Lower lobe of right lung (tissue), 2 donors: ENCODE results near the gene ELAVL1. TPM values are rescaled to one million over a fixed set of nuclear protein-coding genes. Genes with fewer than 3 reads are reported as not detected.
A peak's percentile ranks its signal among the peaks of the same experiment; 100 is the strongest.

Experiments
- ATAC-seq, 2 donors: fragments of 200-7000 bp; cut with Tn5 transposase; one replicate each; pipeline ENCODE4 v1.9.1; 2020 to 2022; ENCODE audit warnings: mild to moderate bottlenecking in 2 of 2, moderate library complexity in 2 of 2
- DNase-seq: peaks from one replicate; pipeline ENCODE4 v3.0.0-alpha.2; 2020
- H3K27ac ChIP-seq: fragments of 200-600 bp; one replicate; pipeline ENCODE4 v1.8.0; 2022
- H3K27me3 ChIP-seq: fragments of 200-600 bp; one replicate; pipeline ENCODE4 v1.8.0; 2022; ENCODE audit warnings: low read depth
- H3K36me3 ChIP-seq: fragments of 200-600 bp; one replicate; pipeline ENCODE4 v1.8.0; 2022; ENCODE audit warnings: mild to moderate bottlenecking
- H3K4me1 ChIP-seq: fragments of 200-600 bp; one replicate; pipeline ENCODE4 v1.8.0; 2022
- H3K4me3 ChIP-seq: fragments of 200-600 bp; one replicate; pipeline ENCODE4 v1.8.0; 2022; ENCODE audit warnings: mild to moderate bottlenecking
- H3K9me3 ChIP-seq: fragments of 200-600 bp; one replicate; pipeline ENCODE4 v1.8.0; 2022
- intact Hi-C: fragments of 100-400 bp; cut with DNase I; formaldehyde crosslinking; loops from one replicate; pipeline ENCODE4 v1.11.0; 2022
- total RNA-seq: library from RNA; stranded (reverse); fragmentation: NEBNext Ultra II Directional; extraction: Animal tissue kit (Norgen Biotek cat#: 25700); gene quantifications from one replicate; pipeline ENCODE4 v1.2.1, GENCODE V29; 2021
- TF ChIP-seq, protein P1 (sequence below): fragments of 200-600 bp; IDR thresholded peaks from one replicate; pipeline ENCODE4 v1.8.0; 2022; ENCODE audit warnings: antibody characterized with exemption, mild to moderate bottlenecking
- donor health status: DM: no; HTN: yes; CAD: no; lungs with severe emphysema.

The ELAVL1 gene
- total RNA-seq, 1 donor from 2014 or later = 66.3 TPM

DNA sequence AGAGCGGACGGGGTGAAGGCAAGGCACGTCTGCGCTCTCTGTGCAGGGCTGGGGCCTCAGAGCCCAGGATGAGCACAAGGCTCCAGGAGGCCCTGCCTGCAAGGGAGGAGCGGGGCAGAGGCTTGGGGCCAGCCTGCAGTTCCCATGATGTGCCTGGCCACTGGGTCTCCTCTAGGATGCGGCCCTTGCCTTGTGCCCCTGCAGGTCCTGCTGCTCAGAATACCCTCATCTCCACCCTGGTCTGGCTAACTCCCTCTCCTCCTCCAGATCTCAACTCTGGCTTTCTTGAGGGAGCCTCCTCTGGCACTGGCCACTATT, 27.8 kb downstream of the ELAVL1 start:
- Histone ChIP-seq H3K27ac (no peak overlapping the region), H3K4me1 (no peaks in the 10 kb centered on the region), H3K4me3 (no peak overlapping the region), H3K9me3 (no peaks in the 10 kb centered on the region), H3K27me3 (no peaks in the 10 kb centered on the region), H3K36me3 (peaks cover 85% of the 10 kb centered on the region)
- DNase-seq = peak; percentile 16
- ATAC-seq = no peak
- TF ChIP-seq, protein P1, sequence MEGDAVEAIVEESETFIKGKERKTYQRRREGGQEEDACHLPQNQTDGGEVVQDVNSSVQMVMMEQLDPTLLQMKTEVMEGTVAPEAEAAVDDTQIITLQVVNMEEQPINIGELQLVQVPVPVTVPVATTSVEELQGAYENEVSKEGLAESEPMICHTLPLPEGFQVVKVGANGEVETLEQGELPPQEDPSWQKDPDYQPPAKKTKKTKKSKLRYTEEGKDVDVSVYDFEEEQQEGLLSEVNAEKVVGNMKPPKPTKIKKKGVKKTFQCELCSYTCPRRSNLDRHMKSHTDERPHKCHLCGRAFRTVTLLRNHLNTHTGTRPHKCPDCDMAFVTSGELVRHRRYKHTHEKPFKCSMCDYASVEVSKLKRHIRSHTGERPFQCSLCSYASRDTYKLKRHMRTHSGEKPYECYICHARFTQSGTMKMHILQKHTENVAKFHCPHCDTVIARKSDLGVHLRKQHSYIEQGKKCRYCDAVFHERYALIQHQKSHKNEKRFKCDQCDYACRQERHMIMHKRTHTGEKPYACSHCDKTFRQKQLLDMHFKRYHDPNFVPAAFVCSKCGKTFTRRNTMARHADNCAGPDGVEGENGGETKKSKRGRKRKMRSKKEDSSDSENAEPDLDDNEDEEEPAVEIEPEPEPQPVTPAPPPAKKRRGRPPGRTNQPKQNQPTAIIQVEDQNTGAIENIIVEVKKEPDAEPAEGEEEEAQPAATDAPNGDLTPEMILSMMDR = no peak
- intact Hi-C loops = no loop called here

DNA sequence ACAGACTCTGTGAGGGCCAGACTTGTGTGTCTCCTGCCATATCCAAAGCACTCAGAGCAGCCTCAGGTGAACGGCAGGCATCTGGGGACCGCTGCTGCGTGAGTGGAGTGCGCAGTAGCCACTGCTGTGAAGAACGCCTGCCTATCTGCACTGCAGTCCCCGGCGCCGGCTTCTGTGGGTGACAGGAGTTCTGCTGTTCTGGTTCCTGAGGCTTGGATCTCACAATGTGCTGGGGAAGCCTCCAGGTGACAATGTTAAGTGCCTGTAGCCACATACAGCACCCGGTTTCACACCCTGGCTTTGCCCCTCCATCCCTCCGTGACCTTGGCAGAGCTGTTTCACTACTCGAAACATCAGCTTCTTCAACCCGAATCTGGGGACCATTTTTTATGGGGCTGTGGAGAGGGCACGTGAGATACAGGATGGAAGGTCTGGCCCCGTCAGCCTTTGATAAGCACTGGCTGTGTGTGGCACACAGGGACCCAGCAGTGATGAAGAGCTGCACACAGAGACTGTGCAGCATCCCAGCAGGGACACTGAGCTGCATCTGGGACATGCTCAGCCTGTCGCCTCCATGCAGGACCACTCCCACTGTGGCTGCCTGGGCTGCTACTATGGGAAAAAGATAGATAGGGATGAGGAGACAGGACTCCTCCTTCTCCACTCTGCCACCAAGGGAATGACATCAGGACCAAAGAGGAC, 28.3 kb downstream of the ELAVL1 start:
- peak; percentile 42 for DNase-seq
- H3K36me3 ChIP-seq = peaks cover 85% of the 10 kb centered on the region
- H3K4me3 ChIP-seq = no peak overlapping the region
- TF ChIP-seq, protein P1 = no peak
- ATAC-seq = no peak
- no peaks in the 10 kb centered on the region for H3K9me3 ChIP-seq
- H3K4me1 ChIP-seq = no peaks in the 10 kb centered on the region
- H3K27ac ChIP-seq = no peak overlapping the region
- intact Hi-C loops = no loop called here
- H3K27me3 ChIP-seq = no peaks in the 10 kb centered on the region

DNA sequence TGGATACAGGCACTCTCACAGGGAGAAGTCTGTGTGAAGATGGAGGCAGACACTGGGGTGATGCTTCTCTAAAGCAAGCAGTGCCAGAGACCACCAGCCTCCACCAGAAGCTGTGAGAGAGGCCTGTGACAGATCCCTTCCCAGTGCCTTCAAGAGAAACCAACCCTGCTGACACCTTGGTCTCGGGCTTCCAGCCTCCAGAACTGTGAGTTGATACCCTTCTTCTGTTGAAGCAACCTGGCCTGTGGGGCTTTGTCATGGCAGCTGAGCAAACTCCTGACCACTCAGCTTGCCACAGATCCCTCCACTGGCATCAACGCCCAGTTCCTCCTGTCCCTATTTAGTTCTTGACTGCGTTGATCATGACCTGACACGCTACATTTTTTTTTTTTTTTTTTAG, 29.0 kb downstream of the ELAVL1 start:
- TF ChIP-seq, protein P1 = no peak
- H3K4me3 ChIP-seq = no peak overlapping the region
- no peaks in the 10 kb centered on the region for H3K9me3 ChIP-seq
- no peaks in the 10 kb centered on the region for H3K4me1 ChIP-seq
- intact Hi-C loops = no loop called here
- H3K27ac ChIP-seq = no peak overlapping the region
- peaks cover 87% of the 10 kb centered on the region for H3K36me3 ChIP-seq
- no peaks in the 10 kb centered on the region for H3K27me3 ChIP-seq
- DNase-seq = peak; percentile 7
- no peak for ATAC-seq

DNA sequence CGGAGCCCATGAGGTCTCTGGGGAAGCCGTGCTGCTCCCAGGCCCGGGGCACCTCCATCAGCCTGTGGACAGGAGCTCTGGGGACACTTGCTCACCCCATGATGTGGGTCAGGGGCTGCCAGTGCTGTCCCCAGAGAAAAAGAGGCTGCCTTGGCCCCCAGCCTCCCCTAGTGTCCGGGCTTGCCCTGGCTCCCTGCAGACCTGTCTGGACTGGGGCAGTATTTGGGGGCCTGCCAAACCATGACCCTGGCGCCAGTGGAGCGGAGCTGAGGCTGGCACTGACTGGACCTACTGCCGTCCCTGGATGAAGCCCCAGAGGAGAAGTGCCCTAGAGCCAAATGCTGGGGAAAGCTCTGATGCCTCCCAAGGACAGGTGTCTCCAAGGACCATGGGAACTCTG, 30.4 kb downstream of the ELAVL1 start:
- TF ChIP-seq, protein P1 = no peak
- ATAC-seq (no peak), DNase-seq (peak; percentile 41)
- intact Hi-C loops = no loop called here
- peaks cover 85% of the 10 kb centered on the region for H3K36me3 ChIP-seq
- no peak overlapping the region for H3K4me3 ChIP-seq
- H3K27ac ChIP-seq = no peak overlapping the region
- H3K27me3 ChIP-seq = no peaks in the 10 kb centered on the region
- H3K9me3 ChIP-seq = no peaks in the 10 kb centered on the region
- H3K4me1 ChIP-seq = no peaks in the 10 kb centered on the region

DNA sequence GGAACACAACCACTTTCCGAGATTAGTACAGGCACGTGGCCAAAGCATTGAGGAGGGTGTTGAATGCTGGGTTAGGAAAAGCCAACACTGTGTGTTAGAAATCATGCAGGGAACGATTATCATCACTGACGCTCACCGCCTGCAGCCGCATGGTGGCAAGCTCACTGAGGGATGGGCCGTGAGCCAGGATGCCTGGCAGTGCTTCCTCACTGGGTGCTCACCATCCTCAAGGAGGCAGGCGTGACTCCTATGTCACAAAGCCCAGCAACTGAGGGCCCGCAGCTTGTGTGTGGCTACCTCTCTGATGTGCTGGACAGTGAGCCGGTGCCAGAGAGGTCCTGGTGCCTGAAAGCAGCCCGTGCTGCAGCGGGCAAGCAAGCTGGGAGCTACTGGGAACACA, 31.6 kb downstream of the ELAVL1 start:
- no peak overlapping the region for H3K27ac ChIP-seq
- H3K36me3 ChIP-seq = peaks cover 85% of the 10 kb centered on the region
- no peaks in the 10 kb centered on the region for H3K4me1 ChIP-seq
- no peaks in the 10 kb centered on the region for H3K9me3 ChIP-seq
- intact Hi-C loops = no loop called here
- TF ChIP-seq, protein P1 = no peak
- no peak overlapping the region for H3K4me3 ChIP-seq
- peak; percentile 25 for DNase-seq
- H3K27me3 ChIP-seq = no peaks in the 10 kb centered on the region
- ATAC-seq = no peak
